Sigmoid colon (tissue), 4 donors: Measurements from ENCODE around the gene LURAP1L.

Experiments used
- POLR2AphosphoS5 ChIP-seq, 4 donors: sonication (generic); formaldehyde crosslinking; IDR thresholded peaks; one replicate each; pipeline ENCODE4 v1.6.1; 2017; ENCODE audit warnings: antibody characterized with exemption in 4 of 4
- TF ChIP-seq, protein P1 (sequence below), 4 experiments: fragments of 450-650 bp in 3 of 4; fragments of 200-600 bp in 1 of 4; IDR thresholded peaks; one replicate each; pipeline ENCODE4 v1.5.1; 2016 to 2019; ENCODE audit warnings: antibody characterized with exemption in 4 of 4, mild to moderate bottlenecking in 3 of 4, moderate library complexity in 2 of 4

DNA sequence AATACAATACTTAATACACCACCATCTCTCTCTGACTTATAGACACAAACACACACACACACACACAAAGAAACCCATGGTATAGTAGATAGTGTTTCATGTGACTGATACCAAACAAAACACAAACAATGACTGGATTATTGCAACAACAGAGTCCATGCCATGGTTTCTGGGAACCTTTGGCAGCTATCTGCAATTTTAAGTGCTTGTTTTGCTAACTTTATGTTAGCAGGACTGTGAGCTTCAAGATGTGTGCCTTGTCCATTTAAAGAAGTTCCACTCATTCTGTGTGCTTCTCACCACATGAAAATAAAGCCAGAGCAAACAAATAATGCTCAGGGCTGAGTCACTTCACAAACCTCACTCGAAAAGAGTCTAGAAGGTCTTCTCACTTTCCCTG, 15.1 kb upstream of the LURAP1L start:
- TF ChIP-seq, protein P1, sequence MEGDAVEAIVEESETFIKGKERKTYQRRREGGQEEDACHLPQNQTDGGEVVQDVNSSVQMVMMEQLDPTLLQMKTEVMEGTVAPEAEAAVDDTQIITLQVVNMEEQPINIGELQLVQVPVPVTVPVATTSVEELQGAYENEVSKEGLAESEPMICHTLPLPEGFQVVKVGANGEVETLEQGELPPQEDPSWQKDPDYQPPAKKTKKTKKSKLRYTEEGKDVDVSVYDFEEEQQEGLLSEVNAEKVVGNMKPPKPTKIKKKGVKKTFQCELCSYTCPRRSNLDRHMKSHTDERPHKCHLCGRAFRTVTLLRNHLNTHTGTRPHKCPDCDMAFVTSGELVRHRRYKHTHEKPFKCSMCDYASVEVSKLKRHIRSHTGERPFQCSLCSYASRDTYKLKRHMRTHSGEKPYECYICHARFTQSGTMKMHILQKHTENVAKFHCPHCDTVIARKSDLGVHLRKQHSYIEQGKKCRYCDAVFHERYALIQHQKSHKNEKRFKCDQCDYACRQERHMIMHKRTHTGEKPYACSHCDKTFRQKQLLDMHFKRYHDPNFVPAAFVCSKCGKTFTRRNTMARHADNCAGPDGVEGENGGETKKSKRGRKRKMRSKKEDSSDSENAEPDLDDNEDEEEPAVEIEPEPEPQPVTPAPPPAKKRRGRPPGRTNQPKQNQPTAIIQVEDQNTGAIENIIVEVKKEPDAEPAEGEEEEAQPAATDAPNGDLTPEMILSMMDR (IDR thresholded peaks at IDR 0.05): no peak
- no peak for TF ChIP-seq POLR2AphosphoS5 (IDR thresholded peaks at IDR 0.05)
